ENCODE measurements around the gene CACNA1E. TPM values are rescaled to one million over a fixed set of nuclear protein-coding genes. Genes with fewer than 3 reads are reported as not detected.

CACNA1E gene
- total RNA-seq, 1 experiment from 2014 or later = 0.45 TPM

DNA sequence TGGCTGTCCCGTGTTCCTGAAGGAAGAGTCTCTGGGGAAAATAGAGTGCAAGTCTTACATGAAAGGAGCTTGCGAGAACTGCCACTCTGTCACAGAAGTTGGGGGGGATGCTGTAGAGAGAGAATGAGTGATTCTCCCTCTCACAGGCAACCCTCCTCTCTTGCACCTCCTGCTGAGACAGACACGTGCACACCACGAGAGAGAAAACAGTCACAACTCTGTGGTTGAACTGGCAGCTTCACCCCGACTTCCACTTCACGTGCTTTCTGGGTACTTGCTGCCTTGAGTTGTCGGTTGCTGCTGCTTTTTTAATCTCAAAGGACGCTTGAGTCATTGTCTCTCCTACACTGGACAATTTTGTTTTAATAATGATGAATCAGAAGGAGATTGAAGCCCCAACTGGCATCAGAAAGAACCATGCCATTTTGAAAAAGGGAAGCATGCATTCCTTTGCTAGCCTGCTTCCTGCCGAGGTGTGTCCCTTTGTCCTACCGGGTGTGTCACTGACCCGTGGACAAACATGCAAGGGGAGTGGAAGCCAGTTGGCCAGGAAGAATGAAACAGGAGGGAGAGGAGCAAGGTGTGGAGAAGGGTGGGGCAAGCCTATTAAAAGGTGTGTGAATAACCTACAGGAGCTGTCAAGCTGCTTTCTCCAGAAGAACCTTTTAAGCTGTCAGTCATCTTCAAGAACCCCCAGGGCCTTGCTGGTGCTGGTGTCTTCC lies 164.2 kb downstream of the CACNA1E start:
- CTCF ChIA-PET = interaction anchor here (0.6 kb wide), 1 partner anchor 633 kb away, joined by 3 read pairs; no protein-coding TSS in a partner anchor
- intact Hi-C loops (cut with micrococcal nuclease; ENCODE audit: unreplicated experiment) = no loop called here
- TF ChIP-seq, protein P1, sequence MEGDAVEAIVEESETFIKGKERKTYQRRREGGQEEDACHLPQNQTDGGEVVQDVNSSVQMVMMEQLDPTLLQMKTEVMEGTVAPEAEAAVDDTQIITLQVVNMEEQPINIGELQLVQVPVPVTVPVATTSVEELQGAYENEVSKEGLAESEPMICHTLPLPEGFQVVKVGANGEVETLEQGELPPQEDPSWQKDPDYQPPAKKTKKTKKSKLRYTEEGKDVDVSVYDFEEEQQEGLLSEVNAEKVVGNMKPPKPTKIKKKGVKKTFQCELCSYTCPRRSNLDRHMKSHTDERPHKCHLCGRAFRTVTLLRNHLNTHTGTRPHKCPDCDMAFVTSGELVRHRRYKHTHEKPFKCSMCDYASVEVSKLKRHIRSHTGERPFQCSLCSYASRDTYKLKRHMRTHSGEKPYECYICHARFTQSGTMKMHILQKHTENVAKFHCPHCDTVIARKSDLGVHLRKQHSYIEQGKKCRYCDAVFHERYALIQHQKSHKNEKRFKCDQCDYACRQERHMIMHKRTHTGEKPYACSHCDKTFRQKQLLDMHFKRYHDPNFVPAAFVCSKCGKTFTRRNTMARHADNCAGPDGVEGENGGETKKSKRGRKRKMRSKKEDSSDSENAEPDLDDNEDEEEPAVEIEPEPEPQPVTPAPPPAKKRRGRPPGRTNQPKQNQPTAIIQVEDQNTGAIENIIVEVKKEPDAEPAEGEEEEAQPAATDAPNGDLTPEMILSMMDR (IDR thresholded peaks at IDR 0.05; ENCODE audit: insufficient read depth in 1 of 2, low read depth in 1 of 2, low read length in 1 of 2, severe bottlenecking in 1 of 2, unreplicated experiment in 1 of 2) = no peak
- Histone ChIP-seq H3K4me3 (ENCODE audit: low read depth, low read length) (no peak overlapping the region), H3K27me3 (replicated peaks; ENCODE audit: control insufficient read depth, insufficient read depth, low read length) (no peaks in the 10 kb centered on the region), H3K36me3 (ENCODE audit: control insufficient read depth, insufficient read depth, low read length) (no peaks in the 10 kb centered on the region), H3K4me1 (0 out of 2 replicates have a peak, but pooled peaks cover 4% of the 10 kb centered on the region), H3K9me3 (no peaks in the 10 kb centered on the region)
- Mint-ChIP-seq H3K9me3 (ENCODE audit: unreplicated experiment) (no peaks in the 10 kb centered on the region), H3K27me3 (ENCODE audit: insufficient read depth, unreplicated experiment) (peaks cover 4% of the 10 kb centered on the region), H3K27ac (ENCODE audit: unreplicated experiment) (no peak overlapping the region), H3K36me3 (ENCODE audit: insufficient read depth, unreplicated experiment) (no peaks in the 10 kb centered on the region), H3K4me1 (ENCODE audit: low read depth, unreplicated experiment) (no peaks in the 10 kb centered on the region), H3K4me3 (ENCODE audit: unreplicated experiment) (no peak overlapping the region)
- POLR2A ChIA-PET = no interaction called here
- DNase-seq = peak; percentile 39 to 69
- no TSS peak for BruUV-seq (replicated peaks)

DNA sequence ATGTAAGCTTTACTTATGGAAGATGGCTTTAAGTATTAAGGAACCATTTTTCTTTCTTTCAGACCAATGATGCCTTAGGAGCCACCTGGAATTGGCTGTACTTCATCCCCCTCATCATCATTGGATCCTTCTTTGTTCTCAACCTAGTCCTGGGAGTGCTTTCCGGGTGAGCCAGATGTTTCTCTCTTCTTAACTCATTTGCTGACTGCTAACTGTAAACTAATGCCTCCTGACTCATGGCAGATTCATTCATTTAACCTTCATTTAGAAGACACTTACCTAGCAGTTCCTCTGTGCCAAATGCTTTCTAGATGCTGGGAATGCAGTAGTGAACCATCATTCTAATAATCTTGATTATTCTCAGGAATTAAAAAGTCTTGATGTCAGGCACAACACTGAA lies 168.0 kb downstream of the CACNA1E start:
- no peaks in the 10 kb centered on the region for H3K36me3 Mint-ChIP-seq (ENCODE audit: insufficient read depth, unreplicated experiment)
- Histone ChIP-seq H3K36me3 (ENCODE audit: control insufficient read depth, insufficient read depth, low read length) (no peaks in the 10 kb centered on the region), H3K27me3 (replicated peaks; ENCODE audit: control insufficient read depth, insufficient read depth, low read length) (no peaks in the 10 kb centered on the region), H3K9me3 (no peaks in the 10 kb centered on the region), H3K4me1 (0 out of 2 replicates have a peak, but pooled peaks cover 4% of the 10 kb centered on the region), H3K4me3 (ENCODE audit: low read depth, low read length) (no peak overlapping the region)
- TF ChIP-seq, protein P1 (IDR thresholded peaks at IDR 0.05; ENCODE audit: insufficient read depth in 1 of 2, low read depth in 1 of 2, low read length in 1 of 2, severe bottlenecking in 1 of 2, unreplicated experiment in 1 of 2) = no peak
- ChIA-PET CTCF (no interaction called here), POLR2A (no interaction called here)
- no peaks in the 10 kb centered on the region for H3K4me1 Mint-ChIP-seq (ENCODE audit: low read depth, unreplicated experiment)
- H3K27me3 Mint-ChIP-seq (ENCODE audit: insufficient read depth, unreplicated experiment) = peaks cover 7% of the 10 kb centered on the region
- DNase-seq = no peak
- H3K27ac Mint-ChIP-seq (ENCODE audit: unreplicated experiment) = no peak overlapping the region
- intact Hi-C loops (cut with micrococcal nuclease; ENCODE audit: unreplicated experiment) = no loop called here
- H3K9me3 Mint-ChIP-seq (ENCODE audit: unreplicated experiment) = peaks cover 11% of the 10 kb centered on the region
- BruUV-seq (replicated peaks) = no TSS peak
- no peak overlapping the region for H3K4me3 Mint-ChIP-seq (ENCODE audit: unreplicated experiment)

DNA sequence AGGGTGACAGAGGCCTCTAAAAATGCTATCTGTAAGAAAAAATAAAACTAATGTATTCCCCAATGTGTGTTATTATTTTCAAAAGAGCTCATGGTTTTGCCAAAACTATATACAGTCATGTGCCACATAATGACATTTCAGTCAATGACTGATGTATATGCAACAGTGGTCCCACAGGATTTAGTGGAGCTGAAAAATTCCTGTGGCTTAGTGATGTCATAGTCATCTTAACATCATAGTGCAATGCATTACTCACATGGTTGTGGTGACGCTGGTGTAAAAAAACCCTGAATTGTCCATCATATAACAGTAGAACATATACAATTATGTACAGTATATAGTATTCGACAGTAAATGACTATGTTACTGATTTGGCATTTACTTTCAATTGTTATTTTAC lies 172.4 kb downstream of the CACNA1E start:
- intact Hi-C loops (cut with micrococcal nuclease; ENCODE audit: unreplicated experiment) = no loop called here
- Histone ChIP-seq H3K27me3 (replicated peaks; ENCODE audit: control insufficient read depth, insufficient read depth, low read length) (no peaks in the 10 kb centered on the region), H3K4me1 (peaks cover 5% of the 10 kb centered on the region), H3K9me3 (no peaks in the 10 kb centered on the region), H3K4me3 (ENCODE audit: low read depth, low read length) (no peak overlapping the region), H3K36me3 (ENCODE audit: control insufficient read depth, insufficient read depth, low read length) (no peaks in the 10 kb centered on the region)
- TF ChIP-seq, protein P1 (IDR thresholded peaks at IDR 0.05; ENCODE audit: insufficient read depth in 1 of 2, low read depth in 1 of 2, low read length in 1 of 2, severe bottlenecking in 1 of 2, unreplicated experiment in 1 of 2) = no peak
- BruUV-seq (replicated peaks) = no TSS peak
- no peaks in the 10 kb centered on the region for H3K4me1 Mint-ChIP-seq (ENCODE audit: low read depth, unreplicated experiment)
- no peak overlapping the region for H3K27ac Mint-ChIP-seq (ENCODE audit: unreplicated experiment)
- H3K4me3 Mint-ChIP-seq (ENCODE audit: unreplicated experiment) = no peak overlapping the region
- ChIA-PET POLR2A (no interaction called here), CTCF (no interaction called here)
- peaks cover 9% of the 10 kb centered on the region for H3K27me3 Mint-ChIP-seq (ENCODE audit: insufficient read depth, unreplicated experiment)
- H3K9me3 Mint-ChIP-seq (ENCODE audit: unreplicated experiment) = peaks cover 16% of the 10 kb centered on the region
- DNase-seq = no peak
- H3K36me3 Mint-ChIP-seq (ENCODE audit: insufficient read depth, unreplicated experiment) = no peaks in the 10 kb centered on the region
